Measurements from ENCODE around the gene MTHFR.

The MTHFR gene

DNA sequence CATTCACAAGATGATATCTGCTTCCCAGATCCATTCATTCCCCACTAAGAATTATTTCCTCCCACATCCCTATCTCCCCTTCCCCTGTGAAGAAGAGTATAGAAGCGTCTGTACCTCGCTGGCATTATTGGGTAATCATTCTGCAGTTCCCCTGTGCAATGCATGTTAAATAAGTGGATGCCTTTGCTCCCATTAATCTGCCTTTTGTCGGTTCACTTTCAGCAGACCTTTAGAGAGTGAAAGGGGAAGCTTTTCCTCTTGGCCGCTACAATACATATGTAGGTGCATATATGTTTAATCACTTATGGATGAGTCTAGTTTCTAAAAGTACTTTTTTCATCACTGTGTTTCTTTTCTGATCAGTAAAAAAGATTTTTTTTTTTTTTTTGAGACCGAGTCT lies 7.3 kb upstream of the MTHFR start:
- TF ChIP-seq SNAI2 (CRISPR knock-in tag; IDR thresholded peaks at IDR 0.05) (no peak), ZNF8 (CRISPR knock-in tag; IDR thresholded peaks at IDR 0.05) (no peak), ZC3H10 (CRISPR knock-in tag; IDR thresholded peaks at IDR 0.05) (no peak), CSDC2 (CRISPR knock-in tag; IDR thresholded peaks at IDR 0.05) (no peak), ZNF565 (CRISPR knock-in tag; conservative IDR thresholded peaks at IDR 0.05; ENCODE audit: low read depth) (no peak), BACH2 (CRISPR knock-in tag; IDR thresholded peaks at IDR 0.05; ENCODE audit: borderline replicate concordance) (no peak), ISL1 (CRISPR knock-in tag; IDR thresholded peaks at IDR 0.05) (no peak), ESRRG (CRISPR knock-in tag; IDR thresholded peaks at IDR 0.05) (no peak), ZFP30 (CRISPR knock-in tag; IDR thresholded peaks at IDR 0.05) (no peak), RARB (CRISPR knock-in tag; IDR thresholded peaks at IDR 0.05) (no peak), TCF4 (CRISPR knock-in tag; IDR thresholded peaks at IDR 0.05; ENCODE audit: borderline replicate concordance) (no peak), PPARA (CRISPR knock-in tag; IDR thresholded peaks at IDR 0.05; ENCODE audit: borderline replicate concordance) (no peak)
- TF ChIP-seq, protein P1, sequence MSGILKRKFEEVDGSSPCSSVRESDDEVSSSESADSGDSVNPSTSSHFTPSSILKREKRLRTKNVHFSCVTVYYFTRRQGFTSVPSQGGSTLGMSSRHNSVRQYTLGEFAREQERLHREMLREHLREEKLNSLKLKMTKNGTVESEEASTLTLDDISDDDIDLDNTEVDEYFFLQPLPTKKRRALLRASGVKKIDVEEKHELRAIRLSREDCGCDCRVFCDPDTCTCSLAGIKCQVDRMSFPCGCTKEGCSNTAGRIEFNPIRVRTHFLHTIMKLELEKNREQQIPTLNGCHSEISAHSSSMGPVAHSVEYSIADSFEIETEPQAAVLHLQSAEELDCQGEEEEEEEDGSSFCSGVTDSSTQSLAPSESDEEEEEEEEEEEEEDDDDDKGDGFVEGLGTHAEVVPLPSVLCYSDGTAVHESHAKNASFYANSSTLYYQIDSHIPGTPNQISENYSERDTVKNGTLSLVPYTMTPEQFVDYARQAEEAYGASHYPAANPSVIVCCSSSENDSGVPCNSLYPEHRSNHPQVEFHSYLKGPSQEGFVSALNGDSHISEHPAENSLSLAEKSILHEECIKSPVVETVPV (CRISPR knock-in tag; IDR thresholded peaks at IDR 0.05), result no peak
- TF ChIP-seq, protein P2, sequence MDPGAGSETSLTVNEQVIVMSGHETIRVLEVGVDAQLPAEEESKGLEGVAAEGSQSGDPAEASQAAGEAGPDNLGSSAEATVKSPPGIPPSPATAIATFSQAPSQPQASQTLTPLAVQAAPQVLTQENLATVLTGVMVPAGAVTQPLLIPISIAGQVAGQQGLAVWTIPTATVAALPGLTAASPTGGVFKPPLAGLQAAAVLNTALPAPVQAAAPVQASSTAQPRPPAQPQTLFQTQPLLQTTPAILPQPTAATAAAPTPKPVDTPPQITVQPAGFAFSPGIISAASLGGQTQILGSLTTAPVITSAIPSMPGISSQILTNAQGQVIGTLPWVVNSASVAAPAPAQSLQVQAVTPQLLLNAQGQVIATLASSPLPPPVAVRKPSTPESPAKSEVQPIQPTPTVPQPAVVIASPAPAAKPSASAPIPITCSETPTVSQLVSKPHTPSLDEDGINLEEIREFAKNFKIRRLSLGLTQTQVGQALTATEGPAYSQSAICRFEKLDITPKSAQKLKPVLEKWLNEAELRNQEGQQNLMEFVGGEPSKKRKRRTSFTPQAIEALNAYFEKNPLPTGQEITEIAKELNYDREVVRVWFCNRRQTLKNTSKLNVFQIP (CRISPR knock-in tag; IDR thresholded peaks at IDR 0.05; ENCODE audit: borderline replicate concordance, low read depth), result no peak
- TF ChIP-seq, protein P3, sequence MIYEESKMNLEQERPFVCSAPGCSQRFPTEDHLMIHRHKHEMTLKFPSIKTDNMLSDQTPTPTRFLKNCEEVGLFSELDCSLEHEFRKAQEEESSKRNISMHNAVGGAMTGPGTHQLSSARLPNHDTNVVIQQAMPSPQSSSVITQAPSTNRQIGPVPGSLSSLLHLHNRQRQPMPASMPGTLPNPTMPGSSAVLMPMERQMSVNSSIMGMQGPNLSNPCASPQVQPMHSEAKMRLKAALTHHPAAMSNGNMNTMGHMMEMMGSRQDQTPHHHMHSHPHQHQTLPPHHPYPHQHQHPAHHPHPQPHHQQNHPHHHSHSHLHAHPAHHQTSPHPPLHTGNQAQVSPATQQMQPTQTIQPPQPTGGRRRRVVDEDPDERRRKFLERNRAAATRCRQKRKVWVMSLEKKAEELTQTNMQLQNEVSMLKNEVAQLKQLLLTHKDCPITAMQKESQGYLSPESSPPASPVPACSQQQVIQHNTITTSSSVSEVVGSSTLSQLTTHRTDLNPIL (CRISPR knock-in tag; IDR thresholded peaks at IDR 0.05; ENCODE audit: low read depth), result no peak
- no peak for ATAC-seq

DNA sequence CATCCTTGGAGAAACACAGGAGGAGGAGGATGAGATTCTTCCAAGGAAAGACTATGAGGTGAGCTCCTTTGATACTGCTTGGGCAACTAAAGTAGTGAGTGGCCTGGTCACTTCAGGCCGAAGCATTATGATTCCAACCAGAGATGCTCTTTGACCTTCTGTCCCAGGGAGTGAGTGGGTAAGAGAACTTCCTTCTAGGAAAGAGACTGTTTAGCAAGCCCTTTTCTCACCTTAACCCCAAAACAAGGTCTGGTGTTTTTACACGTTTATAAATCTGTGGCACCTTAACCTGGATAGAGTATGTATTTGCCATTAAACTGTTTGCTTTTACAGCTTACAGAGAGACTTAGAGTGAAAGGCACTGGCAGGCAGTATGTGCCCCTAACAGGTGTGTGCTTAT lies 1.4 kb upstream of the MTHFR start:
- no peak for TF ChIP-seq ESRRG (CRISPR knock-in tag; IDR thresholded peaks at IDR 0.05)
- TF ChIP-seq ZNF8 (CRISPR knock-in tag; IDR thresholded peaks at IDR 0.05), result no peak
- TF ChIP-seq, protein P4, sequence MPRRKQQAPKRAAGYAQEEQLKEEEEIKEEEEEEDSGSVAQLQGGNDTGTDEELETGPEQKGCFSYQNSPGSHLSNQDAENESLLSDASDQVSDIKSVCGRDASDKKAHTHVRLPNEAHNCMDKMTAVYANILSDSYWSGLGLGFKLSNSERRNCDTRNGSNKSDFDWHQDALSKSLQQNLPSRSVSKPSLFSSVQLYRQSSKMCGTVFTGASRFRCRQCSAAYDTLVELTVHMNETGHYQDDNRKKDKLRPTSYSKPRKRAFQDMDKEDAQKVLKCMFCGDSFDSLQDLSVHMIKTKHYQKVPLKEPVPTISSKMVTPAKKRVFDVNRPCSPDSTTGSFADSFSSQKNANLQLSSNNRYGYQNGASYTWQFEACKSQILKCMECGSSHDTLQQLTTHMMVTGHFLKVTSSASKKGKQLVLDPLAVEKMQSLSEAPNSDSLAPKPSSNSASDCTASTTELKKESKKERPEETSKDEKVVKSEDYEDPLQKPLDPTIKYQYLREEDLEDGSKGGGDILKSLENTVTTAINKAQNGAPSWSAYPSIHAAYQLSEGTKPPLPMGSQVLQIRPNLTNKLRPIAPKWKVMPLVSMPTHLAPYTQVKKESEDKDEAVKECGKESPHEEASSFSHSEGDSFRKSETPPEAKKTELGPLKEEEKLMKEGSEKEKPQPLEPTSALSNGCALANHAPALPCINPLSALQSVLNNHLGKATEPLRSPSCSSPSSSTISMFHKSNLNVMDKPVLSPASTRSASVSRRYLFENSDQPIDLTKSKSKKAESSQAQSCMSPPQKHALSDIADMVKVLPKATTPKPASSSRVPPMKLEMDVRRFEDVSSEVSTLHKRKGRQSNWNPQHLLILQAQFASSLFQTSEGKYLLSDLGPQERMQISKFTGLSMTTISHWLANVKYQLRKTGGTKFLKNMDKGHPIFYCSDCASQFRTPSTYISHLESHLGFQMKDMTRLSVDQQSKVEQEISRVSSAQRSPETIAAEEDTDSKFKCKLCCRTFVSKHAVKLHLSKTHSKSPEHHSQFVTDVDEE (CRISPR knock-in tag; IDR thresholded peaks at IDR 0.05), result no peak
- no peak for ATAC-seq

DNA sequence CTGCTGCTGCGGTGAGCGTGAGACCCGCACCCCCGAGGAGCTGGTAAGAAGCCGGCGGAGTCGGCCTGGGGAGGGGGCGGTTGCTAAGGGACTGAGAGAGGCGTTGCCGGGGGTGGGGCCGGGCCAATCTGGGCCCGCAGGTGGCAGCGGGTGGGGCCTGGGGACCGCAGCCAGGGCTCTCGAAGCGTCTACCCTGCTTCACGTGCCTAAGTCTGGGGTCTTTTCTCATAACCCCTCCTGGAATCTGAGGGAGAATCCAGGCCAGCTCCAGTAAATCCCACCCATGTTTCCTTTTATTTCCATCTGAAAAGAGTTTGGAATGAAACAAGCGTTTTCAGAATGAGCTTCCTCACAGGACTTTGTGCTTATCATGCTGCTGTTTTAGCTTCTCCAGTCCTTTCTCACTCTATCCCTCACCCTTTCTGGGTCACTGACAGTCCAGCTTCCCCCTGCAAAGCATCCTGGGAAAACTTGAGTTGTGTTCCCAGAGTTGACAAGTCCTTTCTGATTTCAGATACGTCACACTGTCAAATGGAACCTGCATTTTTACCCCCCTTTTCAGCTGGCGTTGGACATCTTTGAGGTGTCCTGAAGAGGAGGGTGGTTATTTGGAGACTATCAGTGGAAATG lies 658 bp upstream of the MTHFR start:
- ATAC-seq, result peak; percentile 36
- TF ChIP-seq GLIS3 (CRISPR knock-in tag; IDR thresholded peaks at IDR 0.05) (no peak), SNAI2 (CRISPR knock-in tag; IDR thresholded peaks at IDR 0.05) (no peak), ZFP30 (CRISPR knock-in tag; IDR thresholded peaks at IDR 0.05) (no peak), ISL1 (CRISPR knock-in tag; IDR thresholded peaks at IDR 0.05) (no peak), OSR1 (CRISPR knock-in tag; IDR thresholded peaks at IDR 0.05) (no peak), PPARA (CRISPR knock-in tag; IDR thresholded peaks at IDR 0.05; ENCODE audit: borderline replicate concordance) (no peak), CSDC2 (CRISPR knock-in tag; IDR thresholded peaks at IDR 0.05) (no peak), ESRRG (CRISPR knock-in tag; IDR thresholded peaks at IDR 0.05) (no peak), TOX (CRISPR knock-in tag; IDR thresholded peaks at IDR 0.05; ENCODE audit: borderline replicate concordance) (no peak), BACH2 (CRISPR knock-in tag; IDR thresholded peaks at IDR 0.05; ENCODE audit: borderline replicate concordance) (no peak), TCF4 (CRISPR knock-in tag; IDR thresholded peaks at IDR 0.05; ENCODE audit: borderline replicate concordance) (no peak), ZFP3 (CRISPR knock-in tag; IDR thresholded peaks at IDR 0.05) (no peak), ZNF8 (CRISPR knock-in tag; IDR thresholded peaks at IDR 0.05) (no peak), ARNTL (CRISPR knock-in tag; IDR thresholded peaks at IDR 0.05; ENCODE audit: borderline replicate concordance, low read depth) (no peak)
- TF ChIP-seq, protein P5, sequence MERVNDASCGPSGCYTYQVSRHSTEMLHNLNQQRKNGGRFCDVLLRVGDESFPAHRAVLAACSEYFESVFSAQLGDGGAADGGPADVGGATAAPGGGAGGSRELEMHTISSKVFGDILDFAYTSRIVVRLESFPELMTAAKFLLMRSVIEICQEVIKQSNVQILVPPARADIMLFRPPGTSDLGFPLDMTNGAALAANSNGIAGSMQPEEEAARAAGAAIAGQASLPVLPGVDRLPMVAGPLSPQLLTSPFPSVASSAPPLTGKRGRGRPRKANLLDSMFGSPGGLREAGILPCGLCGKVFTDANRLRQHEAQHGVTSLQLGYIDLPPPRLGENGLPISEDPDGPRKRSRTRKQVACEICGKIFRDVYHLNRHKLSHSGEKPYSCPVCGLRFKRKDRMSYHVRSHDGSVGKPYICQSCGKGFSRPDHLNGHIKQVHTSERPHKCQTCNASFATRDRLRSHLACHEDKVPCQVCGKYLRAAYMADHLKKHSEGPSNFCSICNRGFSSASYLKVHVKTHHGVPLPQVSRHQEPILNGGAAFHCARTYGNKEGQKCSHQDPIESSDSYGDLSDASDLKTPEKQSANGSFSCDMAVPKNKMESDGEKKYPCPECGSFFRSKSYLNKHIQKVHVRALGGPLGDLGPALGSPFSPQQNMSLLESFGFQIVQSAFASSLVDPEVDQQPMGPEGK (CRISPR knock-in tag; IDR thresholded peaks at IDR 0.05; ENCODE audit: borderline replicate concordance), result no peak
- TF ChIP-seq, protein P1 (CRISPR knock-in tag; IDR thresholded peaks at IDR 0.05), result no peak
- TF ChIP-seq, protein P2 (CRISPR knock-in tag; IDR thresholded peaks at IDR 0.05; ENCODE audit: borderline replicate concordance, low read depth), result no peak
- TF ChIP-seq, protein P3 (CRISPR knock-in tag; IDR thresholded peaks at IDR 0.05; ENCODE audit: low read depth), result no peak
